Measurements from ENCODE around the gene IGSF3. TPM values are rescaled to one million over a fixed set of nuclear protein-coding genes. Genes with fewer than 3 reads are reported as not detected.

Gene IGSF3
- total RNA-seq (1 to 10 TPM in 4 of 7 donors, under 1 TPM in 3; 0.38 to 2.0 (median 1.0) TPM), polyA plus RNA-seq (1 to 10 TPM in 1 of 2 donors, under 1 TPM in 1; 0.63 to 2.1 TPM)
- long read RNA-seq, donor 1, partial matches to known transcripts = 1 of 1 reads
- long read RNA-seq, donor 1, other reads (novel, unspliced or antisense) = 0 of 1 reads
- long read RNA-seq, donor 2, full-length matches to known transcripts = 1 of 10 reads
- long read RNA-seq, donor 2, partial matches to known transcripts = 9 of 10 reads
- long read RNA-seq, donor 2, other reads (novel, unspliced or antisense) = 0 of 10 reads
- long read RNA-seq, donor 3, partial matches to known transcripts = 2 of 3 reads
- long read RNA-seq, donor 3, other reads (novel, unspliced or antisense) = 1 of 3 reads

DNA sequence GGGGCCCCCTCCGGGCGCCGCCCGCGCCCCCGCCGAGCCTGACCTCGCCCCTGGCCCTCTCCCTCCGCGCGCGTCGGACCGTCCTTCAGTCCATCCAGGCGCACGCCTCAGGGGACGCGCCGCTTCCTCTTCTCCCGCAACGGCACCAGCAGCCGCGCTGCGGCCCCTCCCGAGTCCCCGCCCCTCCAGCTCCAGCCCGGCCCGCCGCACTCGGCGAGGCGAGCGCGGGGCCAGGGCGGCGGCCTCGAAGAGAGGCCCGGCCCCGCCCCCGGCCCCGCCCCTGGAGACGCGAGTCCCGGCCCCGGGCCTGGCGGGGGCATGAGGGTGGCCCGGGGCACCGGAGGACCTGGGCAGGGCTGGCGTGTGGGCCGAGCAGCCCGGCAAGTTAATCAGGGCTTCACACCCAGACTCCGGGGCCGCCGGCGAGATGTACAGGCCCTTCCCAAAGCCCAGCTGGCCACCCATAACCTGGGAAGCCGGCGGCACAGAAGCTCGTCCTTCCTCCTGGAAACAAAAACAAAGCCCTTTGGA is at the start of gene IGSF3:
IGSF3 (minus strand) TSS at position 159 of the 531 bp plus-strand sequence. CDS start 1,407 bp downstream, outside the sequence.
- Histone ChIP-seq H3K27ac (no peak within 1 kb of the TSS), H3K4me1 (ENCODE audit: insufficient read depth) (peaks cover 4% of the 10 kb centered on the region), H3K4me3 (peak within 1 kb of the TSS; percentile 52), H3K27me3 (no peaks in the 10 kb centered on the region), H3K9me3 (no peaks in the 10 kb centered on the region), H3K36me3 (no peaks in the 10 kb centered on the region)
- DNase-seq = peak; percentile 25 to 53 (median 33)
- WGBS, 3 donors = 1 to 2% (median 2%) methylated on average over 33 to 58 of the region's 58 CpGs
- TF ChIP-seq, protein P1, sequence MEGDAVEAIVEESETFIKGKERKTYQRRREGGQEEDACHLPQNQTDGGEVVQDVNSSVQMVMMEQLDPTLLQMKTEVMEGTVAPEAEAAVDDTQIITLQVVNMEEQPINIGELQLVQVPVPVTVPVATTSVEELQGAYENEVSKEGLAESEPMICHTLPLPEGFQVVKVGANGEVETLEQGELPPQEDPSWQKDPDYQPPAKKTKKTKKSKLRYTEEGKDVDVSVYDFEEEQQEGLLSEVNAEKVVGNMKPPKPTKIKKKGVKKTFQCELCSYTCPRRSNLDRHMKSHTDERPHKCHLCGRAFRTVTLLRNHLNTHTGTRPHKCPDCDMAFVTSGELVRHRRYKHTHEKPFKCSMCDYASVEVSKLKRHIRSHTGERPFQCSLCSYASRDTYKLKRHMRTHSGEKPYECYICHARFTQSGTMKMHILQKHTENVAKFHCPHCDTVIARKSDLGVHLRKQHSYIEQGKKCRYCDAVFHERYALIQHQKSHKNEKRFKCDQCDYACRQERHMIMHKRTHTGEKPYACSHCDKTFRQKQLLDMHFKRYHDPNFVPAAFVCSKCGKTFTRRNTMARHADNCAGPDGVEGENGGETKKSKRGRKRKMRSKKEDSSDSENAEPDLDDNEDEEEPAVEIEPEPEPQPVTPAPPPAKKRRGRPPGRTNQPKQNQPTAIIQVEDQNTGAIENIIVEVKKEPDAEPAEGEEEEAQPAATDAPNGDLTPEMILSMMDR (IDR thresholded peaks at IDR 0.05) = no peak
- TF ChIP-seq POLR2A (IDR thresholded peaks at IDR 0.05) (no peak), EP300 (IDR thresholded peaks at IDR 0.05) (no peak)
- intact Hi-C loops (cut with DNase I) = no loop called here

DNA sequence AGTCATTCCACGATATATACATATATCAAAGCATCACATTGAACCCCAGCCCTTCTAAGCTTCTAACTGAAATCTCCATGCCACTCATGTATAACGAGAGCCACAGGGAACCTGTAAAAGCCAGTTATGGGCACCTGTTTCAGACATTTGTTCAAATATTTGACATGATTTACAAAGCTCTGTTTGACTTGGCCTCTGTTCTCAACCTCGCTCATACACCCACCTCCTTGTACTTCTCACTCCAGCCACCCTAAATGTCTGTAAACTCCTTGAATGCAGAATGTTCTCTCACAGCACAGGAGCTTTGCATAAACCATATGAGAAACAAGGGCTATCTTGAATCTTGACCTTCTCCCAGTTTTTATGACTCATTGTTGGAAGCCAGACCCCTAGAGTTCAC is 49.8 kb upstream of the IGSF3 start:
- TF ChIP-seq POLR2A (IDR thresholded peaks at IDR 0.05) (no peak), EP300 (IDR thresholded peaks at IDR 0.05) (no peak)
- TF ChIP-seq, protein P1 (IDR thresholded peaks at IDR 0.05) = no peak
- no peaks in the 10 kb centered on the region for H3K9me3 ChIP-seq
- no peaks in the 10 kb centered on the region for H3K4me1 ChIP-seq (ENCODE audit: insufficient read depth)
- H3K27me3 ChIP-seq = no peaks in the 10 kb centered on the region
- no peak for DNase-seq
- H3K4me3 ChIP-seq = no peak overlapping the region
- WGBS, 3 donors = 77 to 84% (median 79%) methylated on average over 3 of the region's 3 CpGs
- intact Hi-C loops (cut with DNase I) = no loop called here
- no peak overlapping the region for H3K27ac ChIP-seq
- H3K36me3 ChIP-seq = no peaks in the 10 kb centered on the region

DNA sequence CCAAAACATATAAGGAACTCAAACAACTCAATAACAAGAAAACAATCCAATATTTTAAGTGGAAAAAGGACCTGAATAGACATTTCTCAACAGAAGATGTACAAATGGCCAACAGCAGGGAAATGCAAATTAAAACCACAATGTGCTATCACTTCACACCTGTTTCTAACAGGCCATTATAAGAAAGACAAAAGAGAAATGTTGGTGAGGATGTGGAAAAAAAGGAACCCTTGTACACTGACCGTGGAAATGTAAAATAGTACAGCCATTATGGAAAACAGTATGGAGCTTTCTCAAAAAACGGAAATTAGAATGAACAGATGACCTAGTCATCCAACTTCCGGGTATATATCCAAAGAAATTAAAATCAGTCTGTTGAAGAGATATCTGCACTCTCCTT is 48.9 kb upstream of the IGSF3 start:
- no peak overlapping the region for H3K4me3 ChIP-seq
- no peaks in the 10 kb centered on the region for H3K9me3 ChIP-seq
- no peaks in the 10 kb centered on the region for H3K4me1 ChIP-seq (ENCODE audit: insufficient read depth)
- H3K27ac ChIP-seq = no peak overlapping the region
- intact Hi-C loops (cut with DNase I) = no loop called here
- H3K27me3 ChIP-seq = no peaks in the 10 kb centered on the region
- no peak for DNase-seq
- WGBS, 3 donors = 80 to 85% (median 85%) methylated on average over 3 of the region's 3 CpGs
- no peak for TF ChIP-seq POLR2A (IDR thresholded peaks at IDR 0.05)
- TF ChIP-seq EP300 (IDR thresholded peaks at IDR 0.05) = no peak
- TF ChIP-seq, protein P1 (IDR thresholded peaks at IDR 0.05) = no peak
- H3K36me3 ChIP-seq = no peaks in the 10 kb centered on the region

DNA sequence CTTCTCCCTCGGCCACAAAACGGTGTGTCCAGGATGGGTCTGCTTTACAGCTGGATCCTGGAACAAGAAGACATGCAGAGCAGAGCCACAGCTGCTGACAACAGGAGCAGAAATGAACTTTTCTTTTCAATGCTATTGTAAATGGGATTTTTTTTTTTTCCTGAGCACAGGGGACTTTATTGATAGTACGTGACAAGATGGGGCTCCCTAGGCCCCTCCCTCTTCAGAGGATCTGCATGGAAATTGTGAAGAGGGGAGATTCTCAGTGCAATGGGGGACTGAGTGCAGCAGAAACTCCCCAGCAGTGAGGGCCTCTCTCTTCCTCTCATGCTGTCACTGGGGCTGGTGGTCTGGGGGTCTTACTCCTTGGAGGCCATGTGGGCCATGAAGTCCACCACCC is 45.9 kb upstream of the IGSF3 start:
- Histone ChIP-seq H3K36me3 (no peaks in the 10 kb centered on the region), H3K27ac (no peak overlapping the region), H3K9me3 (no peaks in the 10 kb centered on the region), H3K4me1 (ENCODE audit: insufficient read depth) (no peaks in the 10 kb centered on the region), H3K27me3 (no peaks in the 10 kb centered on the region), H3K4me3 (no peak overlapping the region)
- DNase-seq = no peak
- intact Hi-C loops (cut with DNase I) = no loop called here
- TF ChIP-seq EP300 (IDR thresholded peaks at IDR 0.05) = no peak
- no peak for TF ChIP-seq POLR2A (IDR thresholded peaks at IDR 0.05)
- TF ChIP-seq, protein P1 (IDR thresholded peaks at IDR 0.05) = no peak
- WGBS, 3 donors = 77 to 79% (median 78%) methylated on average over 3 of the region's 3 CpGs
